GM12892 (cell line): Measurements from ENCODE around the gene POLR1A.

ENCODE experiments used
- POLR2A ChIP-seq: IDR thresholded peaks from 2 replicates; pipeline ENCODE4 v1.6.1; 2011; ENCODE audit warnings: low read depth, low read length, control low read depth
- POLR2AphosphoS5 ChIP-seq: IDR thresholded peaks from 2 replicates; pipeline ENCODE4 v1.6.1; 2011; ENCODE audit warnings: low read depth, low read length, control low read depth
- TAF1 ChIP-seq: IDR thresholded peaks from 2 replicates; pipeline ENCODE4 v1.6.1; 2011; ENCODE audit warnings: low read depth, mild to moderate bottlenecking, control low read depth, low read length, borderline replicate concordance

DNA sequence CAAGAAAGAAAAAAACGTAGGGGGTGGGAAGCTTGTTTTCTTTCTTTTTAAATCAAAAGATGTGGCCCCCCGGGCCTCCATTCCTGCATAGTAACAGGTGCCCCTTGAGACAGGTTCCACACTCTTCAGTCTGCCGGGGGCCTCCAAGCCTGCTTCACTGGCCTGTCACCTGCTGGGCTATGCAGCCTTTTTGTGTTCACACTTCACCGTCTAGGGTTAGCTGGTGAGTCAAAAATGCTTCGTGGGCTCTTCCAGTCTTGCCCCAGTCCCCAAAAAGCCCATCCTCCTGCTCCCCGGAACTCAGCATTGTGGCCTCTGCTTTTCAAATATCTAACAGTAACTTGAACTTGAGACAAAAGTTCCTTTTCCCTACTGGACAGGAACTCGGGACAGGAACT, 67.9 kb downstream of the POLR1A start:
- TF ChIP-seq POLR2A (no peak), POLR2AphosphoS5 (no peak), TAF1 (no peak)
